GM12878 (cell line): Measurements from ENCODE around the gene TMEM212. TPM values are rescaled to one million over a fixed set of nuclear protein-coding genes. Genes with fewer than 3 reads are reported as not detected.

Experiments
- ATAC-seq: fragments of 200-7000 bp; cut with Tn5 transposase; 3 replicates; pipeline ENCODE4 v1.9.1; 2020; ENCODE audit warnings: mild to moderate bottlenecking, moderate library complexity
- BruUV-seq: library from RNA; stranded (reverse); fragments of 400-500 nt; replicated peaks from 2 replicates; lab custom pipeline; 2021; lab: Mats Ljungman, UMichigan
- CTCF ChIA-PET: fragments of 300-600 bp; sonication (Branson Sonifier 250); formaldehyde crosslinking; extraction: SDS; loops from one replicate; lab custom pipeline; 2021; ENCODE audit warnings: inconsistent platforms; lab: Yijun Ruan, JAX
- POLR2A ChIA-PET: fragments of 350-600 bp; formaldehyde crosslinking; extraction: SDS; loops from one replicate; lab custom pipeline; 2021; ENCODE audit warnings: inconsistent platforms; lab: Charles Lee
- RAD21 ChIA-PET: fragments of 300-600 bp; sonication (Branson Sonifier 250); formaldehyde crosslinking; loops from one replicate; lab custom pipeline; 2023; ENCODE audit warnings: antibody characterized with exemption; ENCODE audit not compliant: unreplicated experiment; lab: Charles Lee
- SMC1A ChIA-PET: fragments of 300-600 bp; sonication (Branson Sonifier 250); formaldehyde crosslinking; loops from one replicate; lab custom pipeline; 2023; ENCODE audit not compliant: unreplicated experiment, uncharacterized antibody; lab: Charles Lee
- DNase-seq: peaks from one replicate; pipeline ENCODE4 v3.0.0-alpha.2; 2011; ENCODE audit warnings: low read depth, low spot score
- FAIRE-seq: peaks from 3 replicates; lab custom pipeline; 2011; peaks lifted over from hg19 to GRCh38; lab: Jason Lieb, UNC
- H2AFZ ChIP-seq: 2 replicates; pipeline ENCODE4 v1.6.0; 2011; ENCODE audit warnings: low read depth, low read length, control low read depth; ENCODE audit not compliant: control insufficient read depth
- H3K27ac ChIP-seq: 2 replicates; pipeline ENCODE4 v1.5.1; 2011; ENCODE audit warnings: control low read depth; ENCODE audit not compliant: control insufficient read depth, insufficient read depth
- H3K27me3 ChIP-seq, 2 experiments: replicated peaks in 1 of 2; 2 replicates each; pipeline versions ENCODE4 v1.6.0 to v1.6.1; 2011; ENCODE audit warnings: low read length in 1 of 2; ENCODE audit not compliant: control insufficient read depth in 2 of 2, insufficient read depth in 2 of 2
- H3K36me3 ChIP-seq, 2 experiments: 2 replicates each; pipeline ENCODE4 v1.5.1; 2011; ENCODE audit warnings: low read length in 1 of 2; ENCODE audit not compliant: control insufficient read depth in 2 of 2, insufficient read depth in 2 of 2
- H3K4me1 ChIP-seq: 2 replicates; pipeline ENCODE4 v1.6.1; 2011; ENCODE audit warnings: mild to moderate bottlenecking, low read length, moderate library complexity, mixed read lengths; ENCODE audit not compliant: control insufficient read depth, insufficient read depth
- H3K4me2 ChIP-seq: 2 replicates; pipeline ENCODE4 v1.6.0; 2011; ENCODE audit warnings: control low read depth; ENCODE audit not compliant: control insufficient read depth, insufficient read depth
- H3K4me3 ChIP-seq: fragments of 200-600 bp; sonication (generic); 2 replicates; pipeline ENCODE4 v1.5.1; 2016
- H3K79me2 ChIP-seq: 2 replicates; pipeline ENCODE4 v1.6.0; 2011; ENCODE audit warnings: low read length; ENCODE audit not compliant: control insufficient read depth, insufficient read depth
- H3K9ac ChIP-seq: 2 replicates; pipeline ENCODE4 v1.8.0; 2011; ENCODE audit warnings: low read length, control low read depth, mixed read lengths; ENCODE audit not compliant: control insufficient read depth, insufficient read depth
- H3K9me3 ChIP-seq: replicated peaks from 3 replicates; pipeline ENCODE4 v1.5.1; 2011; ENCODE audit warnings: mild to moderate bottlenecking, low read length; ENCODE audit not compliant: control insufficient read depth, insufficient read depth
- H4K20me1 ChIP-seq: 2 replicates; pipeline ENCODE4 v1.6.0; 2011; ENCODE audit not compliant: control insufficient read depth, insufficient read depth
- ATF7 ChIP-seq: fragments of 450-650 bp; IDR thresholded peaks from 2 replicates; pipeline ENCODE4 v1.6.1; 2016; ENCODE audit warnings: low read depth, mild to moderate bottlenecking
- HDAC2 ChIP-seq: fragments of 200-600 bp; sonication (generic); IDR thresholded peaks from 2 replicates; pipeline ENCODE4 v1.6.1; 2017
- MXI1 ChIP-seq: fragments of 150-350 bp; IDR thresholded peaks from 2 replicates; pipeline ENCODE4 v1.6.1; 2011; ENCODE audit warnings: low read depth, mild to moderate bottlenecking, inconsistent platforms, low read length, improper control_type of control experiment
- NFIC ChIP-seq: IDR thresholded peaks from 2 replicates; pipeline ENCODE4 v1.6.1; 2012; ENCODE audit warnings: low read depth, mild to moderate bottlenecking, inconsistent platforms, low read length, moderate library complexity
- SUPT20H ChIP-seq: IDR thresholded peaks from 2 replicates; pipeline ENCODE4 v1.6.1; 2011; ENCODE audit warnings: low read depth, mild to moderate bottlenecking, low read length, moderate library complexity, borderline replicate concordance; ENCODE audit not compliant: control insufficient read depth
- WGBS: methylation state at CpG from one replicate; pipeline ENCODE4 v1.1.6; 2016; ENCODE audit warnings: low lambda C conversion rate; ENCODE audit not compliant: insufficient replicate concordance, insufficient coverage; ENCODE audit errors: missing lambda C conversion rate; 5-methylcytosine and 5-hydroxymethylcytosine counted together
- in situ Hi-C: fragments of 300-500 bp; cut with MboI; formaldehyde crosslinking; loops from 9 replicates; pipeline ENCODE4 v1.14.3; 2018; ENCODE audit warnings: mixed read lengths
- intact Hi-C: fragments of 100-400 bp; cut with micrococcal nuclease; formaldehyde crosslinking; loops from one replicate; pipeline ENCODE4 v1.14.2; 2022; ENCODE audit not compliant: unreplicated experiment
- polyA plus RNA-seq, 11 experiments: library from polyadenylated mRNA; depleted of rRNA in 4 of 11; unstranded in 6 of 11; stranded (reverse) in 5 of 11; fragments of >200 nt; fragmentation: Nextera tagmentation in 4 of 11; fragmentation: Illumina TruSeq in 1 of 11; extraction: Ambion mirVana in 4 of 11; extraction: Trizol in 1 of 11; gene quantifications; 1 replicate in 1 of 11; 2 replicates in 10 of 11; pipeline versions ENCODE4 v1.2.1 to v1.2.3, GENCODE V29; 2011 to 2016; ENCODE audit warnings: inconsistent platforms in 2 of 11, missing spikeins in 2 of 11, low read depth in 1 of 11
- total RNA-seq, 4 experiments: library from RNA; depleted of rRNA in 3 of 4; stranded (reverse); fragments of >200 nt in 3 of 4; fragmentation: Illumina TruSeq in 1 of 4; extraction: Trizol in 1 of 4; gene quantifications; 2 replicates each; pipeline versions ENCODE4 v1.2.1 to v1.2.3, GENCODE V29; 2013 to 2021
- TF ChIP-seq, protein P1 (sequence below), 3 experiments: IDR thresholded peaks in 2 of 3; conservative IDR thresholded peaks in 1 of 3; 2 replicates each; pipeline ENCODE4 v1.5.1; 2011; ENCODE audit warnings: low read depth in 3 of 3, low read length in 3 of 3, mild to moderate bottlenecking in 3 of 3, control low read depth in 2 of 3, moderate library complexity in 2 of 3, inconsistent platforms in 1 of 3, mixed read lengths in 1 of 3; ENCODE audit not compliant: control insufficient read depth in 2 of 3, insufficient read depth in 1 of 3; ENCODE audit errors: extremely low read depth in 1 of 3

The TMEM212 gene
- total and polyA plus RNA-seq, 10 of the 15 experiments (the other 5 are each of a cell fraction or from before 2014, with no cell fraction given), result not detected

GRCh38 chr3:171851660-171852058, 8.5 kb downstream of the TMEM212 start:
- ATAC-seq (no peak), DNase-seq (no peak), FAIRE-seq (no peak)
- TF ChIP-seq, protein P1, sequence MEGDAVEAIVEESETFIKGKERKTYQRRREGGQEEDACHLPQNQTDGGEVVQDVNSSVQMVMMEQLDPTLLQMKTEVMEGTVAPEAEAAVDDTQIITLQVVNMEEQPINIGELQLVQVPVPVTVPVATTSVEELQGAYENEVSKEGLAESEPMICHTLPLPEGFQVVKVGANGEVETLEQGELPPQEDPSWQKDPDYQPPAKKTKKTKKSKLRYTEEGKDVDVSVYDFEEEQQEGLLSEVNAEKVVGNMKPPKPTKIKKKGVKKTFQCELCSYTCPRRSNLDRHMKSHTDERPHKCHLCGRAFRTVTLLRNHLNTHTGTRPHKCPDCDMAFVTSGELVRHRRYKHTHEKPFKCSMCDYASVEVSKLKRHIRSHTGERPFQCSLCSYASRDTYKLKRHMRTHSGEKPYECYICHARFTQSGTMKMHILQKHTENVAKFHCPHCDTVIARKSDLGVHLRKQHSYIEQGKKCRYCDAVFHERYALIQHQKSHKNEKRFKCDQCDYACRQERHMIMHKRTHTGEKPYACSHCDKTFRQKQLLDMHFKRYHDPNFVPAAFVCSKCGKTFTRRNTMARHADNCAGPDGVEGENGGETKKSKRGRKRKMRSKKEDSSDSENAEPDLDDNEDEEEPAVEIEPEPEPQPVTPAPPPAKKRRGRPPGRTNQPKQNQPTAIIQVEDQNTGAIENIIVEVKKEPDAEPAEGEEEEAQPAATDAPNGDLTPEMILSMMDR (IDR thresholded peaks at IDR 0.05 in 2 of 3, conservative IDR thresholded peaks at IDR 0.05 in 1 of 3; ENCODE audit: control insufficient read depth in 2 of 3, extremely low read depth in 1 of 3, insufficient read depth in 1 of 3, low read depth in 3 of 3, low read length in 3 of 3), result no peak
- no peak for TF ChIP-seq ATF7
- TF ChIP-seq NFIC, result no peak
- no peak for TF ChIP-seq HDAC2
- TF ChIP-seq SUPT20H, result no peak
- TF ChIP-seq MXI1, result no peak
- ChIA-PET POLR2A (no interaction called here), SMC1A (interaction anchor here (0.8 kb wide), 2 partner anchors 12 to 280 kb away, joined by 3 read pairs; no protein-coding TSS in a partner anchor), RAD21 (no interaction called here), CTCF (interaction anchor here (0.6 to 2.2 kb wide), 3 partner anchors 60 to 490 kb away, joined by 3 to 6 read pairs (median 4); no protein-coding TSS in a partner anchor)
- Histone ChIP-seq H3K4me3 (no peak overlapping the region), H3K9ac (no peak overlapping the region), H3K4me2 (no peak overlapping the region), H3K79me2 (no peaks in the 10 kb centered on the region), H2AFZ (no peak overlapping the region), H3K36me3 (no peaks in the 10 kb centered on the region), H4K20me1 (no peaks in the 10 kb centered on the region), H3K27me3 (no peaks in the 10 kb centered on the region), H3K4me1 (peaks cover 6% of the 10 kb centered on the region), H3K9me3 (peaks cover 6% of the 10 kb centered on the region; the same call in 2 of the 3 replicates), H3K27ac (no peak overlapping the region)
- in situ Hi-C loops (no loop called here), intact Hi-C loops (no loop called here)
- WGBS, result 18% methylated on average over 5 of the region's 5 CpGs
- no TSS peak for BruUV-seq
